HG03097 (cell line): ENCODE data around the gene TIGD3.

Source experiments
- ATAC-seq: cut with Tn5 transposase; IDR thresholded peaks from one replicate; pipeline ENCODE4 v1.9.1; 2021; ENCODE audit not compliant: unreplicated experiment, low FRiP score

The TIGD3 gene

GRCh38 chr11:65404210-65404609 lies 49.7 kb downstream of the TIGD3 start:
- ATAC-seq = no peak

DNA sequence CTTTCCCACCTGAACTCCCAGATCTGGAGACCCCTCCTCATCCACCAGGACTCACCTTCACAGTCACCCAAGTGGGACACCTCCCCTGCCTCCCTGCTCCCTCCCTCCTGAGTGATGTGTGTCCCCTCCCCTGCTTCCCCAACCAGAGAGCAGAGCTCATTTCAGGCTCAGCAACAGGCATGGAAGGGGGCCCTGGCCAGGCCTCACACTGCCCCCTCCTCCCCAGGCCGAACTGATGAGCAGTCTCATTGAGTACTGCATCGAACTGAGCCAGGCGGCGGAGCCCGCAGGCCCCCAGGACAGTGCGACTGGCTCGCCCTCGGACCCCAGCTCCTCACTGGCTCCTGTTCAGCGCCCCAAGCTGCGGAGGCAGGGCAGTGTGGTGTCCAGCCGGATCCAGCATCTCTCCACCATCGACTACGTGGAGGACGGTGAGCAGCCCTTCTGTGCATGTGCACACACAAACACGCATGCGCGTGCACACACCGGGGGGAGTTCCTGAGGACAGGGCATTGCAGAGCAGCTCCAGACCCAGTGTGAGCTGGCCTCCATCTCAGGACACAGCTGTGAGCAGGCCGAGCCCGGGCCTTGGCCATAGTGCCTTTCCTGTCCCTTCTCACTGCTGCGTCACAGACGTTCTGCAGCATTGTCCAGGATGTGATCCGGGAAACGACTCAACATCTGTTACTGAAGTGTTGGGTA lies 50.2 kb downstream of the TIGD3 start:
- no peak for ATAC-seq
